HG02870 (cell line): ENCODE results near the gene SUSD1.

Source experiments
- ATAC-seq: cut with Tn5 transposase; IDR thresholded peaks from one replicate; pipeline ENCODE4 v1.9.1; 2021; ENCODE audit warnings: mild to moderate bottlenecking, moderate library complexity; ENCODE audit not compliant: unreplicated experiment

SUSD1 gene

DNA sequence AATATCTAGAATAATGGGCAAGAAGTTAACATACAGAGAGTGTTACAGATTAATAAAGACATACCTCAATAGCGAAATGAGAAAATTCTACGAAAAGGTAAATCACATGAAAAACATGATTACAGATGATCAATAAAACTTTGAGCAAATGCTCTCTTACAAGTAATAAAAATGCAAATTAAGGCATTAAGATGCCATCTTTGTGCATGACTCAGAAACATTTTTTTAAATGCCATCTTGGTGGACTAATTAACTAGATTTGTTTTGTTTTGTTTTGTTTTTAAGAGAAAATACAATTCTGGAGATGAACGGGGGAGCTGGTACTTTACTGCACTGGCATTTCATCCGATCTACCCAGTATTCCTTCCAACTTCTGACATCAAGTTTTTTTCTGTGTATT is 130.2 kb downstream of the SUSD1 start:
- no peak for ATAC-seq

DNA sequence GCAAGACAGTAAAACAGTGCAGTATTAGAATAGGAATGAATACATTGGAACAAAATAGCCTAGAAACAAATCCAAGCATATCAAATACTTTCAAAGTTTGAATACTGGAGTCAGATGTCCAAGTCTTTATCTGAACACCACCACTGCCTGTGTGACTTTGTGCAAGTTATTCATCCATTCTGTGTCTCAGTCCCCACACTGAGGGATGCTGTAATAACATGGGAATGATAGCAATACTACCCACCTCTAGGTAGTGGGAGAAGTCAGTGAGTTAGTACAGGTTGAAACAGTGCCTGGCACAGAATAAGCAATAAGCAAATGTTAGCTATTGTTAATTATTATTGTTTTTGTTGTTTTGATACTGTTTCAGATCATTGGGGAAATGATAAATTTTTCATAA is 130.9 kb downstream of the SUSD1 start:
- no peak for ATAC-seq

DNA sequence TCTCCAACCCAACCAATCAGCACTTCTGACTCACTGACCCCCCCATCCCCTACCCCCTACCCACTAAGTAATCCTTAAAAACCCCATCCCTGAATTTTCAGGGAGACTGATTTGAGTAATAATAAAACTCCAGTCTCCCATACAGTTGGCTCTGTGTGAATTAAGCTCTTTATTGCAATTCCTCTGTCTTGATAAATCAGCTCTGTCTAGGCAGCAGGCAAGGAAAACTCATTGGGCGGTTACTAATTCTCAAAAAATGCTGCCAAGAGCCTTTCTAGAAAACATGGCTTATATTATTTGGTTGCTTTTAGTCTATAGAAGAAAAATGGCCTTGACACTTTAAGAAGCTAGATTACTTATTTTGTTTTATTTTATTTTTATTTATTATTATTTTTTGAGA is 131.7 kb downstream of the SUSD1 start:
- ATAC-seq = no peak

DNA sequence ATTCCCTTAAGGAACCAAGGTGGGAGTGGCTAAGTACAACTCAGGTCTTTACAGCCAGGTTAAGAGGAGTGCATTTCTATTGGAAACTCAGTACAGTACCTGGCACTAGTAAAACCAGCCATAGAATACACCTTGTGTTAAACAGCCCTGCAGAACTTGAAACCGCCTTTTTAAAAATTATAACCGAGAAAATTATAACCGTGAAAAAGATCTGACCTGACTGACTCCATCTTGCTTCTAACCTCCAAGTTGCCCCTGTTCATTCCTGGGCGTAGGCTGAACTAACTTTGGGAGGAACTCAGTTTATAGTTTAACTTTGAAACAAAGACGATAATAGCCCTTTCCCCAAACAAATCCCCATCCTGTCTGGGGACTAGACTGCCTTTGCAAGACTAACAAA is 132.3 kb downstream of the SUSD1 start:
- ATAC-seq = no peak

DNA sequence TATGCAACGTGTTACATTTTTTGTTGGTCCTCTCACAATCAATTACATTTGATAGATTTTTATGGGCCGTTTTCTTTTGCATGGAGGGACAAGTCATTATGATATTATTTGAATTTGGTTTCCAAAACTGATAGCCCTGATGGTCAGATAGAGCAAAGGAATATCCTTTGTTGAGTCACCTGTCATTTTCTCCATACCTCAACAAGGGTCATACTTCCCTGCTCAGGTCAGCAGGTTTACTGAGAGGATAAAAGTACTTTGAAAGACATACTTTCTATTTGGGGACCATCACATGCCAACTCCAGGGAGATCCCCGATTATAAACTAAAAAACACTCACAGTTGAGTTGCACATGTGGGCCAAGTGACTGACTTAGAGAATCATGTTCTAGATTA is 132.9 kb downstream of the SUSD1 start:
- no peak for ATAC-seq

DNA sequence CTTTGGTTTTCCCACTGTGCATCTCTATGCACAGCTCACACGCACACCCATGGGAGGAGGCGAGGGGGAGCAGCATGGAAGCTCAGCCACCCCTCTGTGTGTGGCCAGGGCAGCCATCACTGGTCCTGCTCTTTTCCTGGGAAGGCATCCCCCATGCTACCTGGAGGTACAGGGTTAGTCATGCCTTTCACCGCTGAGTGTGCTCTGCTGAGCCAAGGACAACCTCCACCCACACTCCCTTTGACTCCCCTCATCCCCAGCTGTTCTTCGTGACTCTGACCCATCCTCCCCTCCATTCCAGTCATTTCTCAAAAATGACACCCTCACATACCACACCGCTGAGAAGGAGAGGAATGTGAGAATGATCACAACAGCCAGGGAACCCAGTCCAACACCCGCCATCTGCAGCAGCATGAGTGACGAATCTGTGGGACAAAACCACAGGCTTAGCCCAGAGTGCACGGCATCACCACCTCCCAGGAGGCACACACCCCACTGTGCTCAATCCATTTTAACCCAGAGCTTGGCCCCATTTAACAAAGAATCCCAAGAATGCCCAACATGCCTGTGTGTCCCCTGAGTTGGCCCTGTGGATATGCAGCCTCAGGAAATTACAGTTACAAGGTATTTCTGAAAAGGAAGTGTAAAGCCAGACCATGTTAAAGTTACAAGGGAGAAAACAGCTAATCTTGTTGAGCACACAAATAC is 133.4 kb downstream of the SUSD1 start:
- ATAC-seq = no peak

DNA sequence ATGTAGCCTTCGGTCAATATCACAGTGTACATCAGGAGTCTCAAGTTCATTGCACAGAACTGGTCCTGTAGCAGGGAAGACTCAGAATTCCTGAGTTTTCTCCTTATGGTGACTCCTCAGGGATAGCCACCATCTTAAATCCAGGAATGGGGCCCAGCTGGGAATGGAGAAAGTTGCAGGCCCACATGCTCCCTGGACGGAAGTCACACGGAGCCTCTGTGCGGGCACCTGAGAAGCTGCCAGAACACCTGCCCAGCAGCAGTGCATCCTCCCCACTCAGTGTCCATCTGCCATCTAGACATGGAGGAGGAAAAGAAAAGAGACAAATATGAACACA is 133.9 kb downstream of the SUSD1 start:
- no peak for ATAC-seq

DNA sequence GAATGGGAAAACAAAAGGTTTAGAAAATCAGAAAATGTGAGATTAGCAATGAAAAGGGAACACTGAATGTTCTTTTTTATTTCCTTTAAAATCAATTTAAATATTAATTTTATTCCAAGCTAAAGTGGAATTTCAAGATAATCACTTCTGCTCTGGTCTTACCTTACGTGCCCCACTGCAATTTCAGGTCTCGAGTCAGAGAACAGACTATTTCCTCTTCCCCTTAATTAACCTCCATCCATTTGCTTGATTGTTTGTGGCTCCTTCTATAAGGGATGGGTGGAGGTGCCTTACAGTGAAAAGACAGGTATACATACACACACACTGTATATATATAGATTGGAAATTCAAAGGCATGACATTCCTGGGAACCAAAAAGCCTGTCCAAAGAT is 137.1 kb downstream of the SUSD1 start:
- no peak for ATAC-seq

DNA sequence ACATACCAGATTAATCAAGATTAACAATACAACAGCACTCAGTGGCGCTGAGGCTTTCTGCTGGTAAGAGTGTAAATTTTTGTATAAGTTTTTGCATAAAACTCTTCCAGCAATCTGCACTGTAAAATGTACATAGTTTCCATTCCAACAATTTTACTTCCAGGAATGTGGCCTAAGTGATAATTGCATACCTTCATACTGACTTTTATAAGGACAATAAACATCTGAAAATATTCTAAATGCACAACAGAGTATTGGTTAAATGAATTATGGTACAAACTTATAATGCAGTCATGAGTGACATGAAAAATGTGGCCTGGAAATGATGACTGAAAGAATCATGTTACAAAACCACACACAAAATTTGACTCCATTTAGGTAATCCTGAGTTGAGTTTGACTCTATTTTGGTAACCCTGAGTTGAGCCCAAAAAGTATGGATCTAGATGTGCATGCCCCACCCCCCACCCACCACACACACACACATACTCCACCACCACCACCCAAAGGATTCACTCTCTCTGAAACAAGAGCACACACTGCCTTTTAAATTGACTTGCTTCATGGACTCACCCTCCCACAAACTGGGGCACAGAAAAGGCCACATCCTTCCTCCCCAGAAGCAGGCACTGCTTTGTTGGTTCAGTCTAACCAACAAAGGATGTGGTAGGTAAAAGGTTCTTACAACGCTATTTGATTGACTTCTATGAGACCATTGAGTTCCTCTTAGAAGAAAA is 137.6 kb downstream of the SUSD1 start:
- no peak for ATAC-seq

DNA sequence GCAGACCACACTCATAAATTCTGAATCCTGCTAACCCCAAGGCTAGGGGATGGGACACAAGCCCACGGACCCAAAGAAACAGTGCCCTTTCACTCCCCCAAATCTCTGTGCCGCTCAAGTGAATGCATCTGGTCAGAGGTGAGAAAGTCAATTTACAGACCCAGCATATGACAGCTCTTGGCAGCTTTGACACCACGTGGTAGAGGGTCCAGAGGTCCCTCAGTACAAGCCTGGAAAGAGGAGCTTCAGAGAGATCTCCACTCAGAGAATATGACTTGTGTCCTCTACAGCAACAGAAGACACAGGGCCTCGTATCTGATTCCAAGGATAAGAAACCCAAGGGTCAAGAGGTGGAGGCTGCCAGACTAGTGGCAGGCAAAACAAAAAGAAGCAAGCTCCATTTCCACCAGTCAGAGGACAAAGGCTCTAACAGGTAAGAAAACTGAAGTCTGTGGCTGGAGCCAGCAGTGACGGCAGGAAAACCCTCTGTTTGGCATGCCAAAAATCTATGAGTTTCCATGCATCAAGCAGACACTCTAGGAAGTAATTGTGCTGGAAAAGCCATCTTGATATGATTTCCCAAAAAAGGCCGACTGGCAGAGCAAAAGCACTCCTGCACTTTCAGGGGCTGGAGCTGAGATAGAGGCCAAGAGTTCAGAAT is 139.8 kb downstream of the SUSD1 start:
- ATAC-seq = no peak

DNA sequence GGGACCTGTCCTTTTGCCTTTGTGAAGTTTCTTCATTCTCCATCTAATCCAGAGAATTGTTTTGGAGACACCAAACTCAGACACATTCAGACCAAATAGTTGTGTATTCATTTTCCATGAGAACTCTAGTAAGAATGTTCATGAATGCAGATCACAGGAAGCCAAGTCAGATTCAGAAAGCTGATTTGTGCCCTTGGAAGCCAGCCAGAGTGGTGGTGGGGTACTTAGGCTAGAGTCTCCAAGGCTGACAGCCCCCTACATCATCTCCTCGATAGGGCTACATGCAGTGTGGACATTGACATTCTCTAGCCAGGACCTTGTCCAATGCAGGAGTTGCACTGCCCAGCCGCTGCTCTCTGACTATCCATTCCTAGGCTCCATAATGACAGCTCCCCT is 140.9 kb downstream of the SUSD1 start:
- no peak for ATAC-seq

DNA sequence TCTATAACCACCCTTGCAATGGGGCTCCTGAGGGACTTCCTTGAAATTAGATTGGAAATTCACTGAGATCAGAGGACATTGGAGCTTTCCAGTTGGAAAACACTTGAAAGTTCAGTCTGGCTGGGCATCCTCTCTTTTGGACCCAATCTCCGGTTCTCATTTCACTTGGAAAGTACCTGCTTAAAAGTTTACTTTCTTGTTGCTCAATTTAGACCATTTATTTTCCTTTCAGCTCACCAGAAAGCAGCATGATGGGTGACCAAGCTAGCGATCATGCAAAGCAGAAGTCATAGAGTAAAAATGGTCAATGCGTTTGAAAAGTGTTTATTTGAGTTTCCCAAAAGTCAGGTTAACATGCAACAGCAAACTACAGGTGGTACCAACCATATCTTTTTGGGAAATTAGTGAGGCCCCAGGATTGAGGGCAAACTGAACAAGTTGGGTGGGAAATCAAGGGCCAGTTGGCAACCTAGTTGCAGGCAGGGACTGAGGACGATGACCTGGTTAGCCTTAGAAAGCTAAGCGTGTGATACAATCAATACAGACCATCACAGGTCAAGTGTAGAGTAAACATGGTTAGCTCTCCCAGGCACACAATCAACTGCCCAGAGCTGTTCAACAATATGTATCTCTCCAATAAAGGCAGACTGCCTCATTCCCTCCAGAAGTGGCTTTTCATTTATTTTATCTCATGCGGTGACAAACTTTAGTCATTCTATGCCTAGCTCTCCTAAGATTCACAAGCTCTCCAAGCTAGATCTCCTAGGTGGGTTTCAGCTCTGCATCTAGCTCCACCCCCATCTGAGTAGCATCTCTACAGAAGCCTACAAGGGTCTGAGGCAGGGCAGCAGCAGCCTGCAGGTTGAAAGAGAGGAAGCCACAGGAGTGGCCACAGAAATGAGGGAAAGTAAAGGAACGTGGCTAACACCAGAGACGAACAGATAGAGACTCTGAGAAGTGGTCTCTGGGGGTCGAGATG is 141.6 kb downstream of the SUSD1 start:
- ATAC-seq = no peak

DNA sequence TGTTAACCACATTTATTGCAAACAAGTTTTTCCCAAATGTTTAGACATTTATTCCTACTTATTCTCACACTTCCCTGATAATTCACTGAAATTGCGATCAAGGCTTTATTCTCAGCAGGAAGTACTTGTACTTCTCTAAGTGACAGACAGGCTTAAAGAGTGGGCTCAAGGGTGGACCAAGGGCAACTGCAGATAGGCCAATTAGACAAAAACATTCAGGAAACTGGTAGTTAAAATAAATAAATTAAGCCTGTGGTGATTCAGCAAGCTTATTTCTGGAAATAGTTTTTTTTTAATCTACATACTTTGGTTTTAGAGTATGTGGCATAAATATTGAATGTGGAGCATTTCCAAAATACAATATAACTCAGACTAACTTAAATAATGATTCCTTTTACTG is 142.4 kb downstream of the SUSD1 start:
- no peak for ATAC-seq

DNA sequence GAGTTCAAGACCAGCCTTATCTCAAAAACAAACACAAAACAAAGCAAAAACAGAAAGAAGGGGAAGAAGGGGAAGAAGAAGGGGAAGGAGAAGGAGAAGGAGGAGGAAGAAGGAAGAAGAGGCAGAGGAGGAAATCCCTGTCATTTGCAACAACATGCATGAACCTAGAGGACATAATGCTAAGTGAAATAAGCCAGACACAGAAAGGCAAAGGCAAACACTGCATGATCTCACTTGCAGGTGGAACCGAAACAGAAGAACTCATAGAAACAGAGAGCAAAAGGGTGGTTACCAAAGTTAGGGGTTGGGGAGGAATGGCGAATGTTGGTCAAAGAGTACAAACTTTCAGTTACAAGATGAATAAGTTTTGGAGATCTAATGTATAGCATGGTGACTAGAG is 143.1 kb downstream of the SUSD1 start:
- ATAC-seq = peak; percentile 36

DNA sequence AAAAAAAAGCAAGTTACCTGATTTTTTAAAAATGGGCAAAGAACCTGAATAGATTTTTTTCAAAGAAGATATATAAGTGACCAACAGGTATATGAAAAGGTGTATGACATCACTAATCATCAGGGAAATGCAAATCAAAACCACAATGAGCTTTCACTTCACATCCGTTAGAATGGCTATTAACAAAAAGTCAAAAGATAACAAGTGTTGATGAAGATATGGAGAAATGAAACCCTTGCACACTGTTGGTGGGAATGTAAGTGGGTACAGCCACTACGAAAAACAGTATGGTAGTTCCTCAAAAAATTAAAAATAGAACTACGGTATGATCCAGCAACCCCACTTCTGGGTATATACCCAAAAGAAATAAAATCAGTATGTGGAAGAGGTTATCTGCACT is 143.7 kb downstream of the SUSD1 start:
- no peak for ATAC-seq

DNA sequence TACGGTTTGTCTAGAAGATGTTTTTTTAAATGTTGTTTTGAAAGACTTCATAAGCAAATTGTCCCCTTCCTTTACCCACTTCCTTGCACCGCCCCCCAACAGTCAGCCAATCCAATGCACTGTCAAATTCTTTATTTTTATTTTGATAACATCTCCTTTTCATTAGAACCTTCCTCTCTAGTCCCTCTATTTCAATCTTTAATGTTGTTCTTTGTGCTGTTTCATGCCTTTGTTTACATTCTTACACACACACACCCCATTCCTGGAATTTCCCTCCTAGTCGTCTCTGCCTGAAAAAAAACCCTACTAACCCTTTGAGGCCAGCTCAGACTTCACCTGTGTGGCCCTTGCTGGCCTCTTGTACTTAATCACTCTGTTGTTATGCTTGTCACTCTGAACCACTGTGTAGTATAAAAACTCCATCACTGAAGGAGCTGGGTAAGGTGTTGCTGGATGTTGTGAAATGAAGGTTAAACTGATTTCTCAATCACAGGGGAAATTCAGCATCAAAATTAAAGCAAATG is 145.1 kb downstream of the SUSD1 start:
- no peak for ATAC-seq

DNA sequence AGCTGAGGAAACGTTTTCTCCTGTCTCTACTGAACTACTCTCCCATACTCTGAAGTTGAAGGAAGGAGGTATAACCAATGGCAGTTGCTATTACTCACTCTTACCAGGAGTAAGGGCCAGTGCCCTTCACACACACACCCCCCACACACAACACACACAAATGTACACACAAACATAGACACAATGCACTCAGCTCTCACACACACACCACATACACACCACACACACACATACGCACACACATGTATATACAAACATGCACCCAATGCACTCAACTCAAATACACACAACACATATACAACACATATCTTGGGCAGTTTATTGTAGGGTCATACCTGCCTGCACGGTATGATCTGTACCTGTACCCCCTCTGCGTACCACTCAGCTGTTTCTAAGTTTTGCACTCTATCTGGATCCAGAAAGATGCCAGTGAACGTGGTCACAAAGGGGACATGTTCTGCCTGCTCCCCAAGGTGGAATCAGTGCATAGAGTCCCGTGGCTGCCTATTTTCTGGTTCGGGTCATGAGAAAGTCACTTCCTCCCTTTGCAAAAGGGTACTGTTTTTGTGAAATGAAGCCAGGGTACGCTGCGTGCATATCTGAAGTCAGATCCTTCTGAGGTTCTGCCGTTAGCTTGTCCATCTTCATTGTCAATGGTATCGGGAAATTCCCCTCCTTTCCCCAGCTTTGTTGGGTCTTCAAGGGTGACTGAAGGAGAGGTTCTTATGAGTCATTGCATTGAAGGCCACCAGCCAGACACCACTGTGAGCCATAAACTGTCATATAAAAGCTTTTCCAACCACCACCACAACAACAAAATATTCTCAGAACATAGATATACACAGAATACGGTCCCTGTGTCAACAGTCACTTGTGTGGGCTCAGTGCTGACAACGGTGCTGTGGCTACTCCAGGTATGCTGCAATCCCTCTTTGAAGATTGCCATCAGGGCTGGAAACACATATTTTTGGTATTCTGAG is 146.6 kb downstream of the SUSD1 start:
- ATAC-seq = peak; percentile 47

DNA sequence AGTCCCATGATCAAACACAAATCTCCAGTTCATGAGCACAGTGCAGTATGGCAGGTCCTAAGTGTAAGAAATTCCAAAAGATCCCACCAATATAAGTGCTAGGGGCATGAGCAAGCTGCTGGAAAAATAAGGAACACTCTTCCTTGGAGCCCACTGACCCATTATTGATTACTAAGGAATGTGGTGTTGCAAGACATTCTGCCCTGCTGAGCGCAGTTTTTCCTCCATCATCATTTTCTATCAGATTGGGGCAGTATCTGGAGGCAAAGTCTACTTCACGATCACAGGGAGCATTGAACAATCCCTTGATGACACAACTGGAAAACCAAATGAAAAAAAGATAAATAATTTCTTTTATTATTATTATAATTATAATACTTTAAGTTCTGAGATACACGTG is 149.2 kb downstream of the SUSD1 start:
- no peak for ATAC-seq

DNA sequence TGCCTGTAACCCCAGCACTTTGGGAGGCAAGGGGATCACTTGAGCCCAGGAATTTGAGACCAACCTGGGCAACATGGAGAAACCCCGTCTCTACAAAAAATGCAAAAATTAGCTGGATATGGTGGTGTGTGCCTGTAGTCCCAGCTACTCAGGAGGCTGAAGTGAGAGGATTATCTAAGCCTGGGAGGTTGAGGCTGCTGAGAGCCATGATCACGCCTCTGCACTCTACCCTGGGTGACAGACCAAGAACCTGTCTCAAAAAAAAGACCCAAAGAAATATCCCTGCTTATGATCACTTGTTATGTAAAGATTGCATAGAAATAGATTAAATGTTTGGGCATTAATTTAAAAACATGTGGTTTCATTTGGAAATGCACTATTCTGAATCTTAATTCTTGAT is 153.4 kb downstream of the SUSD1 start:
- ATAC-seq = no peak
